HCT116 (cell line): Measurements from ENCODE around the gene SYNGR1. TPM values are rescaled to one million over a fixed set of nuclear protein-coding genes. Genes with fewer than 3 reads are reported as not detected.

Source experiments
- ATAC-seq: fragments of 200-7000 bp; cut with Tn5 transposase; 2 replicates; pipeline ENCODE4 v1.9.1; 2020; ENCODE audit warnings: mild to moderate bottlenecking, moderate library complexity
- BruUV-seq: library from RNA; stranded (reverse); fragments of 400-500 nt; replicated peaks from 2 replicates; lab custom pipeline; 2021; lab: Mats Ljungman, UMichigan
- CTCF ChIA-PET: fragments of 300-600 bp; sonication (Branson Sonifier 250); formaldehyde crosslinking; loops from one replicate; lab custom pipeline; 2021; ENCODE audit warnings: antibody characterized with exemption; lab: Charles Lee
- POLR2A ChIA-PET: fragments of 300-600, 350-600 bp; sonication (Branson Sonifier 250); formaldehyde crosslinking; loops from one replicate; lab custom pipeline; 2021; ENCODE audit warnings: antibody characterized with exemption; lab: Charles Lee
- RAD21 ChIA-PET, 2 experiments: fragments of 300-600 bp; sonication (Branson Sonifier 250); formaldehyde crosslinking; loops; one replicate each; lab custom pipeline; 2023; ENCODE audit warnings: low total read pairs in 2 of 2; ENCODE audit not compliant: uncharacterized antibody in 2 of 2, unreplicated experiment in 2 of 2, low non-redundant PET in 1 of 2; lab: Charles Lee
- DNase-seq: peaks from one replicate; pipeline ENCODE4 v3.0.0-alpha.2; 2010; ENCODE audit warnings: low read depth, low spot score
- H2AFZ ChIP-seq: fragments of 200-600 bp; shearing (Covaris generic), sonication (generic); 2 replicates; pipeline ENCODE4 v1.6.1; 2017; ENCODE audit warnings: low read depth, mixed run types, mixed read lengths, antibody characterized with exemption, low read length; ENCODE audit not compliant: poor library complexity, severe bottlenecking
- H3K27ac ChIP-seq: 2 replicates; pipeline ENCODE4 v1.5.1; 2012; ENCODE audit warnings: low read depth, low read length
- H3K27me3 ChIP-seq: fragments of 200-600 bp; sonication (generic); 2 replicates; pipeline ENCODE4 v1.6.1; 2016; ENCODE audit warnings: mixed run types, low read length, mixed read lengths; ENCODE audit not compliant: insufficient read depth
- H3K36me3 ChIP-seq, 2 experiments: fragments of 200-500 bp in 1 of 2; fragments of 200-600 bp in 1 of 2; sonication (Bioruptor generic) in 1 of 2; sonication (generic) in 1 of 2; 2 replicates each; pipeline versions ENCODE4 v1.5.1 to v1.6.1; 2014 to 2016; ENCODE audit warnings: low read length in 2 of 2, inconsistent platforms in 1 of 2, mixed read lengths in 1 of 2, mixed run types in 1 of 2; ENCODE audit not compliant: insufficient read depth in 2 of 2, control insufficient read depth in 1 of 2
- H3K4me1 ChIP-seq, 2 experiments: fragments of 200-600 bp in 1 of 2; sonication (generic) in 1 of 2; 2 replicates each; pipeline versions ENCODE4 v1.5.1 to v1.6.1; 2012 to 2017; ENCODE audit warnings: low read length in 2 of 2, inconsistent platforms in 1 of 2, mild to moderate bottlenecking in 1 of 2, mixed read lengths in 1 of 2, mixed run types in 1 of 2, moderate library complexity in 1 of 2; ENCODE audit not compliant: insufficient read depth in 2 of 2, control insufficient read depth in 1 of 2
- H3K4me2 ChIP-seq: fragments of 200-600 bp; sonication (generic); 2 replicates; pipeline ENCODE4 v1.6.1; 2017; ENCODE audit warnings: mixed run types, low read length, mixed read lengths
- H3K4me3 ChIP-seq, 2 experiments: fragments of 200-600 bp in 1 of 2; sonication (generic) in 1 of 2; replicated peaks in 1 of 2; 2 replicates each; pipeline ENCODE4 v1.5.1; 2011 to 2016; ENCODE audit warnings: low read length in 2 of 2, control low read depth in 1 of 2, low read depth in 1 of 2, mild to moderate bottlenecking in 1 of 2, mixed read lengths in 1 of 2, mixed run types in 1 of 2
- H3K79me2 ChIP-seq: fragments of 200-600 bp; sonication (generic); 2 replicates; pipeline ENCODE4 v1.6.1; 2017; ENCODE audit warnings: mild to moderate bottlenecking, mixed run types, low read length, moderate library complexity, mixed read lengths; ENCODE audit not compliant: insufficient read depth
- H3K9ac ChIP-seq: fragments of 200-600 bp; sonication (generic); 2 replicates; pipeline ENCODE4 v1.6.1; 2016; ENCODE audit warnings: low read length, mixed read lengths
- H3K9me2 ChIP-seq: fragments of 200-600 bp; sonication (generic), shearing (Covaris generic); 2 replicates; pipeline ENCODE4 v1.6.1; 2017; ENCODE audit warnings: mixed run types, mild to moderate bottlenecking, moderate library complexity; ENCODE audit not compliant: insufficient read depth
- H3K9me3 ChIP-seq, 2 experiments: fragments of 200-500 bp in 1 of 2; fragments of 200-600 bp in 1 of 2; sonication (Bioruptor generic) in 1 of 2; sonication (generic) in 1 of 2; 2 replicates each; pipeline ENCODE4 v1.6.1; 2014 to 2017; ENCODE audit warnings: low read length in 2 of 2, mixed read lengths in 2 of 2, inconsistent platforms in 1 of 2, low read depth in 1 of 2, mild to moderate bottlenecking in 1 of 2, mixed run types in 1 of 2, moderate library complexity in 1 of 2; ENCODE audit not compliant: control insufficient read depth in 1 of 2, insufficient read depth in 1 of 2
- H4K20me1 ChIP-seq: fragments of 200-600 bp; sonication (generic), shearing (Covaris generic); 2 replicates; pipeline ENCODE4 v1.6.1; 2017; ENCODE audit warnings: mixed run types, mild to moderate bottlenecking, moderate library complexity; ENCODE audit not compliant: insufficient read depth
- CEBPB ChIP-seq: IDR thresholded peaks from 2 replicates; pipeline ENCODE4 v1.6.1; 2012; ENCODE audit warnings: low read depth
- ELF1 ChIP-seq: IDR thresholded peaks from 2 replicates; pipeline ENCODE4 v1.6.1; 2012; ENCODE audit warnings: low read depth, borderline replicate concordance
- EZH2 ChIP-seq: fragments of 200-600 bp; sonication (generic); IDR thresholded peaks from 2 replicates; pipeline ENCODE4 v1.6.1; 2017; ENCODE audit warnings: antibody characterized with exemption, mixed run types
- EZH2phosphoT487 ChIP-seq: fragments of 200-600 bp; IDR thresholded peaks from 2 replicates; pipeline ENCODE4 v1.6.1; 2018; ENCODE audit warnings: antibody characterized with exemption, borderline replicate concordance
- FOSL1 ChIP-seq: IDR thresholded peaks from 2 replicates; pipeline ENCODE4 v1.6.1; 2012; ENCODE audit warnings: low read depth
- SIN3A ChIP-seq: IDR thresholded peaks from 2 replicates; pipeline ENCODE4 v1.6.1; 2012; ENCODE audit warnings: low read depth
- SP1 ChIP-seq: IDR thresholded peaks from 2 replicates; pipeline ENCODE4 v1.6.1; 2012; ENCODE audit warnings: low read depth
- YY1 ChIP-seq: IDR thresholded peaks from 2 replicates; pipeline ENCODE4 v1.6.1; 2011; ENCODE audit warnings: low read length, low read depth, moderate library complexity, mild to moderate bottlenecking; ENCODE audit not compliant: insufficient replicate concordance; ENCODE audit errors: extremely low read depth
- ZNF274 ChIP-seq: fragments of 200-500 bp; sonication (Bioruptor generic); IDR thresholded peaks from 2 replicates; pipeline ENCODE4 v1.6.1; 2014; ENCODE audit warnings: mild to moderate bottlenecking, low read depth, low read length, inconsistent platforms
- intact Hi-C: fragments of 100-400 bp; cut with micrococcal nuclease; formaldehyde crosslinking; loops from 2 replicates; pipeline ENCODE4 v1.10.0; 2022
- total RNA-seq: library from RNA; stranded (reverse); gene quantifications from one replicate; pipeline ENCODE4 v1.2.1, GENCODE V29; 2021; ENCODE audit not compliant: unreplicated experiment
- TF ChIP-seq, protein P1 (sequence below): IDR thresholded peaks from 2 replicates; pipeline ENCODE4 v1.6.1; 2012
- TF ChIP-seq, protein P2 (sequence below): IDR thresholded peaks from 2 replicates; pipeline ENCODE4 v1.6.1; 2012; ENCODE audit warnings: low read depth
- TF ChIP-seq, protein P3 (sequence below): IDR thresholded peaks from 2 replicates; pipeline ENCODE4 v1.6.1; 2012

Gene SYNGR1
- total RNA-seq, 1 experiment from 2014 or later, result 20.7 TPM

DNA sequence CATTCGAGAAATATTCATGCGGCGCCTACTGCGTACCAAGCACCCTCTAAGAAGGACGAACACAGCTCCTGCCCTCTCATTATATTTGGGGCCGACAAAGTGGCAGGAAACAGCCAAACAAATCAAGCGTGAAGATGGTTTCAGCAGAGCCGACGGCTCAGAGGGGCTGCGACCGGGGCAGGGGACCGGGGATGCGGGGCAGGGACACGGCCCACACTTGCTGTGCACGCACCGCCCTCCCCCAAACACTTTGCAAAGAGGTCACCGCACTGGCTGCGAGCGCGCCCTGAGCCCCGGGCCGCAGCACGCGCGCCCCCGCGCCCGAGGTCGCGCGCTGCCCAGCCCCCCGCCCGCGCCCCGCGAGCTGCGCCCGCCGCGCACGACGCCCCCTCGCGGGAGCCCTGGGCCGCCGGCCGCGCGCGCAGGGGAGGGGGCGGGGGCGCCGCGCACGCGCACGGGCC, 255 bp upstream of the SYNGR1 start:
- Histone ChIP-seq H2AFZ (peak overlapping the region; percentile 80), H3K4me1 (peaks cover 19 to 40% of the 10 kb centered on the region in 2 experiments; a peak in 3 of 4 replicates), H3K27ac (peak overlapping the region; percentile 18; the same call in 1 of the 2 replicates)
- TF ChIP-seq YY1, result no peak
- TF ChIP-seq, all 23 proteins: peak for 0
- no TSS peak for BruUV-seq
- ChIA-PET RAD21 (no interaction called here), CTCF (interaction anchor here (1.2 kb wide), 1 partner anchor 18 kb away, joined by 5 read pairs; no protein-coding TSS in a partner anchor), POLR2A (interaction anchor here (2.3 kb wide), 1 partner anchor 30 kb away, joined by 7 read pairs; the partner anchor contains the start of gene RPL3)
- intact Hi-C loops, result no loop called here
- H3K4me3 ChIP-seq, result peak overlapping the region; percentile 54 to 75
- no peaks in the 10 kb centered on the region for H4K20me1 ChIP-seq
- no peak for DNase-seq
- no peaks in the 10 kb centered on the region for H3K36me3 ChIP-seq
- peak; percentile 70 for ATAC-seq
- H3K9ac ChIP-seq, result peak overlapping the region; percentile 75
- no peaks in the 10 kb centered on the region for H3K9me2 ChIP-seq
- H3K27me3 ChIP-seq, result no peaks in the 10 kb centered on the region
- H3K79me2 ChIP-seq, result peaks cover 5% of the 10 kb centered on the region; the same call in 1 of the 2 replicates
- peak overlapping the region; percentile 91 for H3K4me2 ChIP-seq
- H3K9me3 ChIP-seq, result no peaks in the 10 kb centered on the region

DNA sequence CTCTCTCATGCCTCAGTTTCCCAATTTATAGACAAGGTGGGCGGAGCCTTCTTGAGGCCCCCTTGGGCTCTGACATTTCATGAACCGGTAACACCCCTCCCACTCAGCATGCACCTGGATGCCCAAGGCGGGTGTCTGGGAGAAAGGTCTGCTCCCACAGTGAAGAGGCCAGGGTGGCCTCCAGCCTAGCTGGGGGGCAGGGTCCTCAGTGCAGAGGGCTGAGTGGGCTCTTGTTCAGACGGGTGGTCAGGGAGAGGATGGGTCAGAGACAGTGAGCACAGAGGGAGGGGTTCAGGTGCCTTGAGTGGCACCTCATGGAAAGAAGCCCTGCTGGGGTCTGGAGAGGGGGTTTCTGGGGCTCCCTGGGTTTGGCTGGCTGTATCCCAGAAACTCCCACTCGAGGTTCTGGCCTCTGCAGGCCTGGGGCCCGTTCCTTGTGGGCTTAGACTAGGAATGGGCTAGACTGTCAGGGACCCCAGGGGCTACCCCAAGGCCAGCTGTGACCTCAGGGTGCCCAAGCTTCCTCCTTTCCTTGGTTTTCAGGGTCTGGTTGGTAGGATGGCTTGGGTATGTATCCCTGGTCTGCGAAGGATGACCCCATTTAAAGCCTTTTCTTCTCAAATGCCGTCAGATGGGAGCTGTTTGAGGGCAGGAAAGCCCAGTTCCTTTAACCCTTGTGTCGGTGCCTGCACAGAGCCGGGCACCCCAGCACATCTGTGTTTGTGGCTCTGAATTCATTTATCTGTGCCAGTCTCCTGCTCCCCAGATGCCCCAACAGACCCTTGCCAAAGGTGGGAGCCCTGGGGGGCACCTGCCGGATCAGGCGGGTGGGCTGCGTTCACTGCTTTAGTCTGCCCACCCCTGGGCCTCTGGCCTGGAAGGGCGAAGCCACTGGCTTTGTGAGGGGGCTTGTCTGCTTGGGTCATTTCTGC, 1.2 kb downstream of the SYNGR1 start:
- Histone ChIP-seq H3K4me3 (peak overlapping the region; percentile 54 to 75), H3K36me3 (no peaks in the 10 kb centered on the region), H4K20me1 (no peaks in the 10 kb centered on the region), H3K27ac (no peak overlapping the region), H3K9me2 (no peaks in the 10 kb centered on the region), H3K9ac (peak overlapping the region; percentile 75), H3K9me3 (no peaks in the 10 kb centered on the region), H3K4me1 (peaks cover 19 to 41% of the 10 kb centered on the region in 2 experiments; a peak in 3 of 4 replicates), H3K79me2 (peaks cover 5% of the 10 kb centered on the region; the same call in 1 of the 2 replicates), H3K27me3 (no peaks in the 10 kb centered on the region), H3K4me2 (peak overlapping the region; percentile 91), H2AFZ (no peak overlapping the region)
- DNase-seq, result no peak
- CTCF ChIA-PET, result no interaction called here
- ATAC-seq, result no peak
- TSS peak; percentile 59 for BruUV-seq
- RAD21 ChIA-PET, result no interaction called here
- intact Hi-C loops, result no loop called here
- POLR2A ChIA-PET, result no interaction called here
- TF ChIP-seq SIN3A, result no peak
- TF ChIP-seq, protein P1, sequence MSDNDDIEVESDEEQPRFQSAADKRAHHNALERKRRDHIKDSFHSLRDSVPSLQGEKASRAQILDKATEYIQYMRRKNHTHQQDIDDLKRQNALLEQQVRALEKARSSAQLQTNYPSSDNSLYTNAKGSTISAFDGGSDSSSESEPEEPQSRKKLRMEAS, result no peak
- TF ChIP-seq CEBPB, result no peak
- TF ChIP-seq, protein P2, sequence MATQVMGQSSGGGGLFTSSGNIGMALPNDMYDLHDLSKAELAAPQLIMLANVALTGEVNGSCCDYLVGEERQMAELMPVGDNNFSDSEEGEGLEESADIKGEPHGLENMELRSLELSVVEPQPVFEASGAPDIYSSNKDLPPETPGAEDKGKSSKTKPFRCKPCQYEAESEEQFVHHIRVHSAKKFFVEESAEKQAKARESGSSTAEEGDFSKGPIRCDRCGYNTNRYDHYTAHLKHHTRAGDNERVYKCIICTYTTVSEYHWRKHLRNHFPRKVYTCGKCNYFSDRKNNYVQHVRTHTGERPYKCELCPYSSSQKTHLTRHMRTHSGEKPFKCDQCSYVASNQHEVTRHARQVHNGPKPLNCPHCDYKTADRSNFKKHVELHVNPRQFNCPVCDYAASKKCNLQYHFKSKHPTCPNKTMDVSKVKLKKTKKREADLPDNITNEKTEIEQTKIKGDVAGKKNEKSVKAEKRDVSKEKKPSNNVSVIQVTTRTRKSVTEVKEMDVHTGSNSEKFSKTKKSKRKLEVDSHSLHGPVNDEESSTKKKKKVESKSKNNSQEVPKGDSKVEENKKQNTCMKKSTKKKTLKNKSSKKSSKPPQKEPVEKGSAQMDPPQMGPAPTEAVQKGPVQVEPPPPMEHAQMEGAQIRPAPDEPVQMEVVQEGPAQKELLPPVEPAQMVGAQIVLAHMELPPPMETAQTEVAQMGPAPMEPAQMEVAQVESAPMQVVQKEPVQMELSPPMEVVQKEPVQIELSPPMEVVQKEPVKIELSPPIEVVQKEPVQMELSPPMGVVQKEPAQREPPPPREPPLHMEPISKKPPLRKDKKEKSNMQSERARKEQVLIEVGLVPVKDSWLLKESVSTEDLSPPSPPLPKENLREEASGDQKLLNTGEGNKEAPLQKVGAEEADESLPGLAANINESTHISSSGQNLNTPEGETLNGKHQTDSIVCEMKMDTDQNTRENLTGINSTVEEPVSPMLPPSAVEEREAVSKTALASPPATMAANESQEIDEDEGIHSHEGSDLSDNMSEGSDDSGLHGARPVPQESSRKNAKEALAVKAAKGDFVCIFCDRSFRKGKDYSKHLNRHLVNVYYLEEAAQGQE, result no peak
- no peak for TF ChIP-seq SP1
- no peak for TF ChIP-seq EZH2
- TF ChIP-seq, protein P3, sequence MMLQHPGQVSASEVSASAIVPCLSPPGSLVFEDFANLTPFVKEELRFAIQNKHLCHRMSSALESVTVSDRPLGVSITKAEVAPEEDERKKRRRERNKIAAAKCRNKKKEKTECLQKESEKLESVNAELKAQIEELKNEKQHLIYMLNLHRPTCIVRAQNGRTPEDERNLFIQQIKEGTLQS, result no peak
- no peak for TF ChIP-seq ZNF274
- no peak for TF ChIP-seq EZH2phosphoT487
- TF ChIP-seq FOSL1, result no peak
- TF ChIP-seq ELF1, result no peak
